GM19328 (cell line): ENCODE results near the gene PMEL.
A peak's percentile ranks its signal among the peaks of the same experiment; 100 is the strongest.
"Not testable (repeated sequence)": the region's sequence is repeated elsewhere in the genome, so short reads cannot be mapped to it uniquely, and the experiment has no call there.

Source experiments
- ATAC-seq: cut with Tn5 transposase; IDR thresholded peaks from one replicate; pipeline ENCODE4 v1.9.1; 2021; ENCODE audit warnings: mild to moderate bottlenecking, moderate library complexity; ENCODE audit not compliant: unreplicated experiment

Gene PMEL

GRCh38 chr12:55983232-55983842 is 17.5 kb upstream of the PMEL start:
- no peak for ATAC-seq

- ATAC-seq: peak; percentile 88
Measured at GRCh38 chr12:55982319-55982936, 16.6 kb upstream of the PMEL start.

GRCh38 chr12:55981882-55982281 is 16.0 kb upstream of the PMEL start:
- not testable (repeated sequence) for ATAC-seq

GRCh38 chr12:55979069-55979468 is 13.2 kb upstream of the PMEL start:
- no peak for ATAC-seq

- ATAC-seq: no peak
Measured at GRCh38 chr12:55978393-55978792, 12.6 kb upstream of the PMEL start.

- no peak for ATAC-seq
Measured at GRCh38 chr12:55974308-55974730, 8.5 kb upstream of the PMEL start.

GRCh38 chr12:55973599-55974307 is 7.9 kb upstream of the PMEL start, which contains the start of gene RAB5B:
TSS of gene RAB5B (plus strand) at chr12:55974078. CDS start at chr12:55986961, 12,883 bp downstream.
- ATAC-seq: peak; percentile 96

GRCh38 chr12:55972911-55973598 is 7.2 kb upstream of the PMEL start:
- ATAC-seq: no peak

- ATAC-seq: no peak
Measured at GRCh38 chr12:55972456-55972855, 6.6 kb upstream of the PMEL start.

GRCh38 chr12:55972042-55972441 is 6.2 kb upstream of the PMEL start:
- no peak for ATAC-seq

- ATAC-seq: no peak
Measured at GRCh38 chr12:55970775-55971174, 4.9 kb upstream of the PMEL start.

GRCh38 chr12:55969356-55969755 is 3.5 kb upstream of the PMEL start:
- no peak for ATAC-seq

- peak; percentile 92 for ATAC-seq
Measured at GRCh38 chr12:55966408-55967281, 803 bp upstream of the PMEL start, which contains the start of gene CDK2. TSS of gene CDK2 (plus strand) at chr12:55966830. CDS start at chr12:55967009, 179 bp downstream.

GRCh38 chr12:55965240-55965639 is 602 bp downstream of the PMEL start:
- ATAC-seq: no peak

- ATAC-seq: no peak
Measured at GRCh38 chr12:55963760-55964159, 2.1 kb downstream of the PMEL start.

- no peak for ATAC-seq
Measured at GRCh38 chr12:55957106-55957859, 8.6 kb downstream of the PMEL start.

- ATAC-seq: no peak
Measured at GRCh38 chr12:55955800-55956508, 9.9 kb downstream of the PMEL start.

GRCh38 chr12:55955344-55955743 is 10.5 kb downstream of the PMEL start:
- ATAC-seq: no peak

GRCh38 chr12:55946553-55946952 is 19.3 kb downstream of the PMEL start:
- ATAC-seq: no peak
